GM18505 (cell line): Measurements from ENCODE around the gene CDK5.
"Not testable (repeated sequence)": the region's sequence is repeated elsewhere in the genome, so short reads cannot be mapped to it uniquely, and the experiment has no call there.

Experiments used
- ATAC-seq: cut with Tn5 transposase; IDR thresholded peaks from one replicate; pipeline ENCODE4 v1.9.1; 2021; ENCODE audit not compliant: unreplicated experiment
- POLR2A ChIP-seq: IDR thresholded peaks from 4 replicates; pipeline ENCODE4 v1.6.1; 2011; ENCODE audit warnings: borderline replicate concordance; ENCODE audit not compliant: insufficient read depth, insufficient read length; ENCODE audit errors: extremely low read depth

Gene CDK5

GRCh38 chr7:151017953-151018420 is 39.7 kb downstream of the CDK5 start:
- peak; percentile 50 for ATAC-seq
- no peak for TF ChIP-seq POLR2A

- ATAC-seq = no peak
Observed at GRCh38 chr7:151017370-151017952, 40.2 kb downstream of the CDK5 start.

GRCh38 chr7:151016942-151017341 is 40.8 kb downstream of the CDK5 start:
- no peak for ATAC-seq
- no peak for TF ChIP-seq POLR2A

More at GRCh38 chr7:151017370-151017952, 40.2 kb downstream of the CDK5 start:
- TF ChIP-seq POLR2A = no peak

GRCh38 chr7:151016505-151016904 is 41.2 kb downstream of the CDK5 start:
- TF ChIP-seq POLR2A = no peak
- no peak for ATAC-seq

- TF ChIP-seq POLR2A = no peak
- ATAC-seq = no peak
Observed at GRCh38 chr7:151015967-151016366, 41.7 kb downstream of the CDK5 start.

- TF ChIP-seq POLR2A = no peak
- no peak for ATAC-seq
Observed at GRCh38 chr7:151014950-151015349, 42.7 kb downstream of the CDK5 start.

GRCh38 chr7:151013733-151014497 is 43.8 kb downstream of the CDK5 start:
- peak; percentile 47 for ATAC-seq
- no peak for TF ChIP-seq POLR2A

GRCh38 chr7:151013356-151013732 is 44.4 kb downstream of the CDK5 start:
- TF ChIP-seq POLR2A = no peak
- ATAC-seq = no peak

- ATAC-seq = no peak
- TF ChIP-seq POLR2A = no peak
Observed at GRCh38 chr7:151012911-151013347, 44.8 kb downstream of the CDK5 start.

- no peak for ATAC-seq
- TF ChIP-seq POLR2A = no peak
Observed at GRCh38 chr7:151012031-151012692, 45.5 kb downstream of the CDK5 start.

GRCh38 chr7:151011616-151012015 is 46.1 kb downstream of the CDK5 start:
- not testable (repeated sequence) for ATAC-seq

GRCh38 chr7:151011097-151011409 is 46.6 kb downstream of the CDK5 start:
- TF ChIP-seq POLR2A = no peak

GRCh38 chr7:151010307-151011096 is 47.2 kb downstream of the CDK5 start:
- no peak for ATAC-seq
- no peak for TF ChIP-seq POLR2A

More at GRCh38 chr7:151011097-151011409, 46.6 kb downstream of the CDK5 start:
- no peak for ATAC-seq
